Liver (tissue), 9 donors: ENCODE measurements around the gene BLZF1. TPM values are rescaled to one million over a fixed set of nuclear protein-coding genes. Genes with fewer than 3 reads are reported as not detected.

Experiments
- DNase-seq: peaks from one replicate; pipeline ENCODE4 v3.0.0-alpha.2; 2017; ENCODE audit warnings: low spot score
- H3K27ac ChIP-seq, 2 donors: one replicate each; pipeline ENCODE4 v1.7.0; 2013; ENCODE audit warnings: inconsistent platforms in 2 of 2, low read length in 2 of 2, control low read depth in 1 of 2, low read depth in 1 of 2, mild to moderate bottlenecking in 1 of 2
- H3K27me3 ChIP-seq, 4 donors: one replicate each; pipeline versions ENCODE4 v1.6.1 to v1.7.0; 2013; ENCODE audit warnings: low read length in 3 of 4, inconsistent platforms in 1 of 4, mild to moderate bottlenecking in 1 of 4, moderate library complexity in 1 of 4; ENCODE audit not compliant: control insufficient read depth in 4 of 4, insufficient read depth in 4 of 4
- H3K36me3 ChIP-seq, 4 donors: one replicate each; pipeline versions ENCODE4 v1.6.1 to v1.7.0; 2013; ENCODE audit warnings: low read length in 3 of 4, mild to moderate bottlenecking in 3 of 4, low read depth in 1 of 4, moderate library complexity in 1 of 4; ENCODE audit not compliant: control insufficient read depth in 4 of 4, insufficient read depth in 3 of 4
- H3K4me1 ChIP-seq, 4 donors: one replicate each; pipeline versions ENCODE4 v1.6.1 to v1.7.0; 2013; ENCODE audit warnings: low read length in 3 of 4, mild to moderate bottlenecking in 3 of 4, moderate library complexity in 1 of 4; ENCODE audit not compliant: control insufficient read depth in 4 of 4, insufficient read depth in 4 of 4
- H3K4me3 ChIP-seq, 3 donors: one replicate each; pipeline versions ENCODE4 v1.6.1 to v1.7.0; 2013; ENCODE audit warnings: low read length in 3 of 3, control low read depth in 1 of 3, low read depth in 1 of 3, mild to moderate bottlenecking in 1 of 3
- H3K9ac ChIP-seq, 2 donors: one replicate each; pipeline ENCODE4 v1.7.0; 2013; ENCODE audit warnings: low read length in 2 of 2, mild to moderate bottlenecking in 2 of 2, moderate library complexity in 2 of 2, control low read depth in 1 of 2, low read depth in 1 of 2
- H3K9me3 ChIP-seq, 4 donors: one replicate each; pipeline versions ENCODE4 v1.6.1 to v1.7.0; 2013; ENCODE audit warnings: low read length in 3 of 4; ENCODE audit not compliant: control insufficient read depth in 4 of 4
- RXRA ChIP-seq, 2 donors: IDR thresholded peaks; 2 replicates each; pipeline ENCODE4 v1.6.1; 2017 to 2018; ENCODE audit warnings: antibody characterized with exemption in 2 of 2, mild to moderate bottlenecking in 1 of 2
- TAF1 ChIP-seq: conservative IDR thresholded peaks from 2 replicates; pipeline ENCODE4 v1.6.1; 2016; ENCODE audit warnings: antibody characterized with exemption, mild to moderate bottlenecking
- WGBS: extraction: QIAGEN DNeasy Blood & Tissue Kit; methylation state at CpG from one replicate; pipeline ENCODE4 v1.1.7; 2013; 5-methylcytosine and 5-hydroxymethylcytosine counted together
- polyA plus RNA-seq, 2 donors: library from polyadenylated mRNA; stranded (reverse) in 1 of 2; unstranded in 1 of 2; fragments of 200-250 nt in 1 of 2; fragments of >200 nt in 1 of 2; fragmentation: Nextera tagmentation in 1 of 2; extraction: Ambion mirVana in 1 of 2; gene quantifications; one replicate each; pipeline versions ENCODE4 v1.2.1 to v1.2.3, GENCODE V29; 2013 to 2015
- total RNA-seq, 2 donors: library from RNA; depleted of rRNA; stranded (reverse); fragments of >200 nt; gene quantifications; one replicate each; pipeline ENCODE4 v1.2.3, GENCODE V29; 2014
- donor health status: healthy.
- donor health status: healthy.
- donor health status: healthy.
- donor health status: healthy.
- donor health status: healthy.

BLZF1 gene
- total and polyA plus RNA-seq, 4 donors = 5.3 to 13.1 (median 8.7) TPM

DNA sequence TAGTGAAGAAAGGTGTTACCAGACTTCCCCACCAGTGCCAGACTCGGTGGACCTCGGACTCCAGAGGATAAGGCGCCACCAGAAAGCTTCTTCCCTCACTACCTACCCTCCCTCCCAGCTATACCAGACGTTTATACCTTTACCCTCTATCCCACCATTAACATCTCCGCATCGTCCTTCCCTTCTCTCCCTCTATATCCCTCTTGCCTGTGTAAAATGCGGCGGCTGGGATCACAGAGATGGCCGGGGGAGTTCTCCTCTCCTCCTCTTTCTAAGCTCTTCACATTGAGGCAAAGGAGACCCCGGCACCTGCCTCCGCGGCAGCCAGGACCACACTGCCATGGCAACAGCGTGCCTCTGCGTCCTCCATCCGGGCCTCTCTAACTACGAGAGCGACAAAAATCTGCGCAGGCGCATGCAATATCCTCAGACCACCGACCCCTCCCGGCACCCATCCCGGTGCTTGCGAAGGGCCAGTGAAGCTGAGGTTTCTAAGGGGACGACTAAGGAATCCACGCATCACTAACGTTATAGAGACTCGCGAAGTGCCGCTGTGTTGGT, 59.2 kb downstream of the BLZF1 start, which contains the start of gene CCDC181:
CCDC181 (minus strand) TSS at position 394 of the 561 bp plus-strand sequence. CDS start 2,547 bp downstream, outside the sequence.
- no peaks in the 10 kb centered on the region for H3K27me3 ChIP-seq
- H3K9ac ChIP-seq = no peak within 1 kb of the TSS
- TF ChIP-seq RXRA (IDR thresholded peaks at IDR 0.05) (no peak), TAF1 (no peak)
- H3K4me1 ChIP-seq = peaks cover 2 to 9% (median 5%) of the 10 kb centered on the region in 4 donors
- H3K4me3 ChIP-seq = peak within 1 kb of the TSS; percentile 26 to 60 (median 49)
- no peaks in the 10 kb centered on the region for H3K36me3 ChIP-seq
- no peak for DNase-seq
- H3K9me3 ChIP-seq = peaks cover 0 to under 1% (median 0%) of the 10 kb centered on the region in 4 donors
- 6% methylated on average over 29 of the region's 29 CpGs for WGBS
- H3K27ac ChIP-seq = no peak within 1 kb of the TSS

Other genes starting within 250 kb of the BLZF1 start
- 1 to 10 TPM; 7.8 to 8.6 TPM for gene NME7, start 398 bp upstream of the BLZF1 start, total RNA-seq
- gene NME7, start 398 bp upstream of the BLZF1 start, polyA plus RNA-seq = 10 to 100 TPM; 10.2 to 26.5 TPM
- gene CCDC181, start 59.3 kb downstream of the BLZF1 start, total RNA-seq = under 1 TPM in 1 of 2 donors, not detected in 1; 0.08 TPM
- under 1 TPM in 1 of 2 donors, not detected in 1; 0.02 TPM for gene CCDC181, start 59.3 kb downstream of the BLZF1 start, polyA plus RNA-seq
- 10 to 100 TPM; 14.3 to 18.7 TPM for gene SLC19A2, start 117.7 kb downstream of the BLZF1 start, total RNA-seq
- gene SLC19A2, start 117.7 kb downstream of the BLZF1 start, polyA plus RNA-seq = 1 to 10 TPM; 4.8 to 5.3 TPM
- gene F5, start 218.3 kb downstream of the BLZF1 start, total RNA-seq = 100 to 1,000 TPM in 1 of 2 donors, 10 to 100 TPM in 1; 86.1 to 155 TPM
- 100 to 1,000 TPM; 106 to 152 TPM for gene F5, start 218.3 kb downstream of the BLZF1 start, polyA plus RNA-seq